Measurements from ENCODE around the gene ZFP90.

- TF ChIP-seq, protein P1, sequence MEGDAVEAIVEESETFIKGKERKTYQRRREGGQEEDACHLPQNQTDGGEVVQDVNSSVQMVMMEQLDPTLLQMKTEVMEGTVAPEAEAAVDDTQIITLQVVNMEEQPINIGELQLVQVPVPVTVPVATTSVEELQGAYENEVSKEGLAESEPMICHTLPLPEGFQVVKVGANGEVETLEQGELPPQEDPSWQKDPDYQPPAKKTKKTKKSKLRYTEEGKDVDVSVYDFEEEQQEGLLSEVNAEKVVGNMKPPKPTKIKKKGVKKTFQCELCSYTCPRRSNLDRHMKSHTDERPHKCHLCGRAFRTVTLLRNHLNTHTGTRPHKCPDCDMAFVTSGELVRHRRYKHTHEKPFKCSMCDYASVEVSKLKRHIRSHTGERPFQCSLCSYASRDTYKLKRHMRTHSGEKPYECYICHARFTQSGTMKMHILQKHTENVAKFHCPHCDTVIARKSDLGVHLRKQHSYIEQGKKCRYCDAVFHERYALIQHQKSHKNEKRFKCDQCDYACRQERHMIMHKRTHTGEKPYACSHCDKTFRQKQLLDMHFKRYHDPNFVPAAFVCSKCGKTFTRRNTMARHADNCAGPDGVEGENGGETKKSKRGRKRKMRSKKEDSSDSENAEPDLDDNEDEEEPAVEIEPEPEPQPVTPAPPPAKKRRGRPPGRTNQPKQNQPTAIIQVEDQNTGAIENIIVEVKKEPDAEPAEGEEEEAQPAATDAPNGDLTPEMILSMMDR (IDR thresholded peaks at IDR 0.05 in 4 of 5, conservative IDR thresholded peaks at IDR 0.05 in 1 of 5): no peak
- no peak for TF ChIP-seq POLR2A (IDR thresholded peaks at IDR 0.05)
Observed at GRCh38 chr16:68490358-68490757, 48.7 kb upstream of the ZFP90 start.

All from gastrocnemius medialis (tissue), 4 donors.